WTC11 (cell line): ENCODE results near the gene PCSK5. TPM values are rescaled to one million over a fixed set of nuclear protein-coding genes. Genes with fewer than 3 reads are reported as not detected.
A peak's percentile ranks its signal among the peaks of the same experiment; 100 is the strongest.

Source experiments
- ATAC-seq: fragments of 200-7000 bp; cut with Tn5 transposase; 2 replicates; pipeline ENCODE4 v1.10.0; 2021; ENCODE audit warnings: mild to moderate bottlenecking, moderate library complexity
- CTCF ChIA-PET: fragments of 300-600 bp; sonication (Branson Sonifier 250); formaldehyde crosslinking; loops from one replicate; lab custom pipeline; 2021; ENCODE audit warnings: antibody characterized with exemption; lab: Charles Lee
- POLR2A ChIA-PET: fragments of 350-600 bp; sonication (Branson Sonifier 250); formaldehyde crosslinking; loops from one replicate; lab custom pipeline; 2021; ENCODE audit warnings: antibody characterized with exemption; lab: Charles Lee
- DNase-seq: peaks from one replicate; pipeline ENCODE4 v3.0.0; 2021; ENCODE audit warnings: low spot score
- H3K27ac Mint-ChIP-seq: 2 replicates; pipeline ENCODE4 v1.8.0; 2021; ENCODE audit warnings: mixed read lengths
- H3K27me3 Mint-ChIP-seq: 2 replicates; pipeline ENCODE4 v1.8.0; 2021; ENCODE audit warnings: low read depth, mild to moderate bottlenecking, moderate library complexity, mixed read lengths
- H3K36me3 Mint-ChIP-seq: 2 replicates; pipeline ENCODE4 v1.8.0; 2021; ENCODE audit warnings: mixed read lengths
- H3K4me1 Mint-ChIP-seq: 2 replicates; pipeline ENCODE4 v1.8.0; 2022; ENCODE audit warnings: mixed read lengths
- H3K4me3 Mint-ChIP-seq: 2 replicates; pipeline ENCODE4 v1.8.0; 2021; ENCODE audit warnings: mild to moderate bottlenecking, moderate library complexity, mixed read lengths
- H3K9me3 Mint-ChIP-seq: 2 replicates; pipeline ENCODE4 v1.8.0; 2021; ENCODE audit warnings: mixed read lengths
- CREB1 ChIP-seq: sonication (generic); formaldehyde crosslinking; IDR thresholded peaks from 2 replicates; pipeline ENCODE4 v1.8.0; 2023; ENCODE audit warnings: mild to moderate bottlenecking, missing genetic modification reagents
- E2F4 ChIP-seq: sonication (generic); formaldehyde crosslinking; IDR thresholded peaks from 2 replicates; pipeline ENCODE4 v1.8.1; 2022; ENCODE audit warnings: low read depth, mild to moderate bottlenecking, moderate library complexity, missing genetic modification reagents, borderline replicate concordance
- ESRRA ChIP-seq: sonication (generic); formaldehyde crosslinking; IDR thresholded peaks from 2 replicates; pipeline ENCODE4 v1.8.1; 2022; ENCODE audit warnings: mild to moderate bottlenecking, missing genetic modification reagents, borderline replicate concordance
- FOXK1 ChIP-seq: sonication (generic); formaldehyde crosslinking; IDR thresholded peaks from 2 replicates; pipeline ENCODE4 v1.8.0; 2022; ENCODE audit warnings: mild to moderate bottlenecking, moderate library complexity, missing genetic modification reagents
- FOXP4 ChIP-seq: sonication (generic); formaldehyde crosslinking; IDR thresholded peaks from 2 replicates; pipeline ENCODE4 v1.8.0; 2022; ENCODE audit warnings: mild to moderate bottlenecking, missing genetic modification reagents
- HMGA2 ChIP-seq: fragments of 250-450 bp; sonication (Bioruptor Pico); IDR thresholded peaks from 2 replicates; pipeline ENCODE4 v1.4.0; 2021; ENCODE audit warnings: mild to moderate bottlenecking, moderate library complexity
- IRF1 ChIP-seq: sonication (generic); formaldehyde crosslinking; IDR thresholded peaks from 2 replicates; pipeline ENCODE4 v1.8.0; 2023; ENCODE audit warnings: missing genetic modification reagents
- IRF2 ChIP-seq: sonication (generic); formaldehyde crosslinking; IDR thresholded peaks from 2 replicates; pipeline ENCODE4 v1.8.0; 2022; ENCODE audit warnings: low read depth, missing genetic modification reagents, borderline replicate concordance
- JAZF1 ChIP-seq: fragments of 250-450 bp; sonication (Bioruptor Pico); IDR thresholded peaks from 2 replicates; pipeline ENCODE4 v1.9.0; 2021; ENCODE audit warnings: moderate library complexity, mild to moderate bottlenecking, inconsistent platforms
- MAX ChIP-seq: sonication (generic); formaldehyde crosslinking; IDR thresholded peaks from 2 replicates; pipeline ENCODE4 v1.8.0; 2022; ENCODE audit warnings: mild to moderate bottlenecking, missing genetic modification reagents
- MYBL2 ChIP-seq: sonication (generic); formaldehyde crosslinking; IDR thresholded peaks from 2 replicates; pipeline ENCODE4 v1.8.1; 2023; ENCODE audit warnings: mild to moderate bottlenecking, moderate library complexity, missing genetic modification reagents
- NFYB ChIP-seq: sonication (generic); formaldehyde crosslinking; conservative IDR thresholded peaks from 2 replicates; pipeline ENCODE4 v1.8.0; 2022; ENCODE audit warnings: low read depth, missing genetic modification reagents
- NR1H2 ChIP-seq: sonication (generic); formaldehyde crosslinking; IDR thresholded peaks from 2 replicates; pipeline ENCODE4 v1.9.0; 2021; ENCODE audit warnings: mild to moderate bottlenecking, moderate library complexity, missing genetic modification reagents
- RORB ChIP-seq: fragments of 250-450 bp; sonication (Bioruptor Pico); IDR thresholded peaks from 2 replicates; pipeline ENCODE4 v1.9.0; 2021; ENCODE audit warnings: mild to moderate bottlenecking
- SMAD3 ChIP-seq: sonication (generic); formaldehyde crosslinking; IDR thresholded peaks from 2 replicates; pipeline ENCODE4 v1.8.0; 2022; ENCODE audit warnings: missing genetic modification reagents, mild to moderate bottlenecking, borderline replicate concordance
- TP53 ChIP-seq: sonication (generic); formaldehyde crosslinking; IDR thresholded peaks from 2 replicates; pipeline ENCODE4 v1.8.1; 2023; ENCODE audit warnings: mild to moderate bottlenecking, missing genetic modification reagents
- ZNF121 ChIP-seq: sonication (generic); formaldehyde crosslinking; IDR thresholded peaks from 2 replicates; pipeline ENCODE4 v1.8.0; 2023; ENCODE audit warnings: missing genetic modification reagents
- ZNF396 ChIP-seq: fragments of 250-450 bp; sonication (Bioruptor Pico); IDR thresholded peaks from 2 replicates; pipeline ENCODE4 v1.8.0; 2021; ENCODE audit warnings: mild to moderate bottlenecking, moderate library complexity, borderline replicate concordance
- ZNF423 ChIP-seq: fragments of 250-450 bp; sonication (Bioruptor Pico); IDR thresholded peaks from 2 replicates; pipeline ENCODE4 v2.1.2; 2022; ENCODE audit warnings: mild to moderate bottlenecking, moderate library complexity
- ZNF532 ChIP-seq: fragments of 250-450 bp; sonication (Bioruptor Pico); IDR thresholded peaks from 2 replicates; pipeline ENCODE4 v1.9.0; 2021; ENCODE audit warnings: mild to moderate bottlenecking, borderline replicate concordance
- total RNA-seq: library from RNA; stranded (reverse); gene quantifications from 3 replicates; pipeline ENCODE4 v1.2.3, GENCODE V29; 2021
- TF ChIP-seq, protein P1 (sequence below): fragments of 250-450 bp; sonication (Bioruptor Pico); conservative IDR thresholded peaks from 2 replicates; pipeline ENCODE4 v1.9.0; 2021; ENCODE audit warnings: mild to moderate bottlenecking
- TF ChIP-seq, protein P2 (sequence below): sonication (generic); formaldehyde crosslinking; IDR thresholded peaks from 2 replicates; pipeline ENCODE4 v1.8.1; 2023; ENCODE audit warnings: mild to moderate bottlenecking, missing genetic modification reagents, moderate library complexity

Gene PCSK5
- total RNA-seq, 1 experiment from 2014 or later = 30.6 TPM

- TF ChIP-seq, protein P1, sequence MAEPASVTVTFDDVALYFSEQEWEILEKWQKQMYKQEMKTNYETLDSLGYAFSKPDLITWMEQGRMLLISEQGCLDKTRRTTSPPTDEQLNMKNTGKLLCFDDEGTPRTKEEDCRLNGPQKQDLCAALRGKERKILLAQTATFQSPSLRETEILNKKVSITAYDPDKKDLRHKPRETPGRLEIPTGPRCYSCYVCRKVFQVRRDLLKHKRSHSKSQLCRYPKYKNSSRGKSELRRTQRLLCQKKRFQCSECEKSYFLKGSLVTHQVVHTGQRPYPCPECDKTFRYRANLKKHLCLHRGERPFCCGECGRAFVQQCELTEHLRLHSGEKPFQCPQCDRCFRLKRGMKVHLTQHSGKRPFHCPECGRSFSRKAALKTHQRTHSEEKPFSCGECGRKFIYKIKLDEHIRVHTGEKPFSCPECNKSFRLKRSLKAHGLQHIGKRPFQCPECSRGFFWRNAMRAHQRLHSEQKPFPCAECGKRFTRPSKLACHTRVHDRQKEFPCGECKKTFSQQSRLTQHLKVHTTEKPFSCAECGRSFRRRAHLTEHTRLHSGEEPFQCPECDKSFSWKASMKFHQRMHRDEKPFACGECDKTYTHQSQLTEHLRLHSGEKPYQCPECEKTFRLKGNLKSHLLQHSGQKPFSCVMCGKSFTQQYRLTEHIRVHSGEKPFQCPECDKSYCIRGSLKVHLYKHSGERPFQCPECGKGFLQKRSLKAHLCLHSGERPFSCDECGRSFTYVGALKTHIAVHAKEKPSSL (CRISPR knock-in tag) = no peak
- TF ChIP-seq TP53 (no peak), CREB1 (CRISPR knock-in tag) (no peak), NR1H2 (CRISPR knock-in tag) (no peak), ZNF423 (CRISPR knock-in tag) (no peak), ZNF396 (CRISPR knock-in tag) (no peak), E2F4 (CRISPR knock-in tag) (no peak), ESRRA (CRISPR knock-in tag) (no peak)
- TF ChIP-seq, protein P2, sequence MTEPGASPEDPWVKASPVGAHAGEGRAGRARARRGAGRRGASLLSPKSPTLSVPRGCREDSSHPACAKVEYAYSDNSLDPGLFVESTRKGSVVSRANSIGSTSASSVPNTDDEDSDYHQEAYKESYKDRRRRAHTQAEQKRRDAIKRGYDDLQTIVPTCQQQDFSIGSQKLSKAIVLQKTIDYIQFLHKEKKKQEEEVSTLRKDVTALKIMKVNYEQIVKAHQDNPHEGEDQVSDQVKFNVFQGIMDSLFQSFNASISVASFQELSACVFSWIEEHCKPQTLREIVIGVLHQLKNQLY (CRISPR knock-in tag) = no peak
These were observed 35.9 kb downstream of the PCSK5 start (continued) for GRCh38 chr9:75926385-75926784.

DNA sequence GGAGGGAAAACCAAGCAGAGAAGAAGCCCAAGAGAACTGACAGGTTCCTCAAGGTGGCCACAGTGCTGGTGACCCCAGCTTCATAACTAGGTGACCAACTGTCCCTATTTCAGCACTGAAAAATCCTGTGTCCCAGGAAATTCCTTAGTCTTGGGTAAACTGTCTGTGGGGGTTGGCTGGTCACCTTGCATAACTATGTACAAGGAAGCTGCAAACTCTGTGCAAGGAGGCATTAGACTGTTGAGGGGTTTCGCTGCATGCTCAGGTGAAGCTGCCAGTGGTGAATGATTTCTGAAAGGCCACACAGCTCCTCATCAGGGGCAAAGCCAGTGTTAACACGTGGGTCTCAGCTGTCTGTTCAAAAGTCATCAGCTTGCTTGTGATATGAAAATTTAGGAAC lies 36.9 kb downstream of the PCSK5 start:
- DNase-seq = no peak
- POLR2A ChIA-PET = no interaction called here
- no peaks in the 10 kb centered on the region for H3K27me3 Mint-ChIP-seq
- ATAC-seq = peak; percentile 20; the same call in 1 of the 2 replicates
- H3K4me1 Mint-ChIP-seq = peaks cover 70% of the 10 kb centered on the region
- no peak overlapping the region for H3K4me3 Mint-ChIP-seq
- H3K9me3 Mint-ChIP-seq = peaks cover 15% of the 10 kb centered on the region
- H3K27ac Mint-ChIP-seq = no peak overlapping the region
- CTCF ChIA-PET = no interaction called here
- H3K36me3 Mint-ChIP-seq = peaks cover 10% of the 10 kb centered on the region
- TF ChIP-seq IRF1 (CRISPR knock-in tag) = no peak
- no peak for TF ChIP-seq RORB
- no peak for TF ChIP-seq JAZF1 (CRISPR knock-in tag)
- TF ChIP-seq FOXP4 = no peak
- no peak for TF ChIP-seq MAX
- TF ChIP-seq NFYB (CRISPR knock-in tag) = no peak

GRCh38 chr9:75930190-75930589 lies 39.7 kb downstream of the PCSK5 start:
- H3K27ac Mint-ChIP-seq = no peak overlapping the region
- CTCF ChIA-PET = no interaction called here
- H3K27me3 Mint-ChIP-seq = no peaks in the 10 kb centered on the region
- ATAC-seq (no peak), DNase-seq (no peak)
- POLR2A ChIA-PET = no interaction called here
- H3K36me3 Mint-ChIP-seq = peaks cover 15% of the 10 kb centered on the region
- TF ChIP-seq IRF2 (CRISPR knock-in tag) = no peak
- TF ChIP-seq HMGA2 (CRISPR knock-in tag) = no peak
- no peak for TF ChIP-seq MYBL2 (CRISPR knock-in tag)
- TF ChIP-seq SMAD3 (CRISPR knock-in tag) = no peak
- TF ChIP-seq ZNF121 (CRISPR knock-in tag) = no peak
- TF ChIP-seq FOXK1 (CRISPR knock-in tag) = no peak
- TF ChIP-seq ZNF532 (CRISPR knock-in tag) = no peak
- no peak overlapping the region for H3K4me3 Mint-ChIP-seq
- peaks cover 72% of the 10 kb centered on the region for H3K4me1 Mint-ChIP-seq
- H3K9me3 Mint-ChIP-seq = no peaks in the 10 kb centered on the region
